IMR-90 (cell line): ENCODE measurements around the gene TRPM3.

ENCODE experiments used
- BHLHE40 ChIP-seq: fragments of 150-350 bp; IDR thresholded peaks from 2 replicates; pipeline ENCODE4 v1.6.1; 2016; ENCODE audit warnings: mild to moderate bottlenecking, low read depth, low read length
- CEBPB ChIP-seq: IDR thresholded peaks from 2 replicates; pipeline ENCODE4 v1.6.1; 2012; ENCODE audit warnings: low read depth, low read length, improper control_type of control experiment
- CTCF ChIP-seq: conservative IDR thresholded peaks from 2 replicates; pipeline ENCODE4 v1.5.1; 2012; ENCODE audit warnings: mild to moderate bottlenecking, low read depth, low read length, improper control_type of control experiment
- ELK1 ChIP-seq: fragments of 150-350 bp; IDR thresholded peaks from 2 replicates; pipeline ENCODE4 v1.6.1; 2016; ENCODE audit warnings: low read depth, mild to moderate bottlenecking, low read length, moderate library complexity, borderline replicate concordance
- RAD21 ChIP-seq: IDR thresholded peaks from 2 replicates; pipeline ENCODE4 v1.6.1; 2012; ENCODE audit warnings: low read length, improper control_type of control experiment
- RCOR1 ChIP-seq: IDR thresholded peaks from 2 replicates; pipeline ENCODE4 v1.6.1; 2012; ENCODE audit warnings: mild to moderate bottlenecking, low read length, improper control_type of control experiment; ENCODE audit not compliant: insufficient replicate concordance
- RFX5 ChIP-seq: IDR thresholded peaks from 2 replicates; pipeline ENCODE4 v1.8.0; 2012; ENCODE audit warnings: low read depth, mild to moderate bottlenecking, low read length, moderate library complexity
- SMC3 ChIP-seq: fragments of 150-350 bp; IDR thresholded peaks from 2 replicates; pipeline ENCODE4 v1.6.1; 2016; ENCODE audit warnings: low read depth, mild to moderate bottlenecking, antibody characterized with exemption, low read length, moderate library complexity

GRCh38 chr9:70981312-70981711 lies 140.1 kb downstream of the TRPM3 start:
- no peak for TF ChIP-seq CTCF
- no peak for TF ChIP-seq RCOR1
- no peak for TF ChIP-seq SMC3
- no peak for TF ChIP-seq RFX5
- no peak for TF ChIP-seq CEBPB
- no peak for TF ChIP-seq RAD21
- TF ChIP-seq ELK1: no peak
- TF ChIP-seq BHLHE40: no peak
